ENCODE measurements around the gene CRTC1. TPM values are rescaled to one million over a fixed set of nuclear protein-coding genes. Genes with fewer than 3 reads are reported as not detected.

CRTC1 gene
- total RNA-seq, 4 donors from 2014 or later: 2.8 to 8.8 (median 3.7) TPM

DNA sequence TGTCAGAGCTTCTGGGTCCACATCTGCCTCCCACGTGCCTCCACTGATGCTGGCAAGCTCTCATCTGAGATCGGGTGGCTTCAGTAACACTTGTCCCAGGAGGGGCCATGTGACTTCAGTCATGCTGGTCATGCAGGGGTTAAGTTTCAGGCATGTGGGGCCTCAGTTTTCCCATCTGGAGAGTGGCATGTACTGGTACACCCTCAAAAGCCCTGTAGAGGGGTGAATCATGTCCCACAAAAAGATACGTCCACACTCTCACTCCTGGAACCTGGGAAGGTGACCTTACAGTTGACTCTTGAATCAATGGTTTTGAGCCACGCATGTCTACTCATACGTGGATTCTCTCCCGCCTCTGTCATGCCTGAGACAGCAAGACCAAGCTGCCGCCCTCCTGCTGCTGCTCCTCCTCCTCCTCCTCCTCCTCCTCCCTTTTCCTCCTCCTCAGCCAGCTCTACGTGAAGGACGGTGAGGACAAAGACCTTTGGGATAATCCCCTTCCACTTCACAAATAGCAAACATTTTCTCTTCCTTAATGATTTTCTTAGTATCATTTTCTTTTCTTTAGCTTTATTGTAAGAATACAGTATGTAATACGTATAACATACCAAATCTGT is 54.0 kb downstream of the CRTC1 start:
- Histone ChIP-seq H3K36me3 (no peaks in the 10 kb centered on the region), H3K4me1 (no peaks in the 10 kb centered on the region), H3K27ac (no peak overlapping the region), H3K27me3 (no peaks in the 10 kb centered on the region), H3K4me3 (no peak overlapping the region), H3K9me3 (no peaks in the 10 kb centered on the region)
- no peak for ATAC-seq
- in situ Hi-C loops (cut with MboI; ENCODE audit: low sequenced_read_pairs in 4 of 4): no loop called here
- DNase-seq: no peak
- intact Hi-C loops (cut with DNase I; ENCODE audit: low total_unique reads): no loop called here
- TF ChIP-seq, protein P1, sequence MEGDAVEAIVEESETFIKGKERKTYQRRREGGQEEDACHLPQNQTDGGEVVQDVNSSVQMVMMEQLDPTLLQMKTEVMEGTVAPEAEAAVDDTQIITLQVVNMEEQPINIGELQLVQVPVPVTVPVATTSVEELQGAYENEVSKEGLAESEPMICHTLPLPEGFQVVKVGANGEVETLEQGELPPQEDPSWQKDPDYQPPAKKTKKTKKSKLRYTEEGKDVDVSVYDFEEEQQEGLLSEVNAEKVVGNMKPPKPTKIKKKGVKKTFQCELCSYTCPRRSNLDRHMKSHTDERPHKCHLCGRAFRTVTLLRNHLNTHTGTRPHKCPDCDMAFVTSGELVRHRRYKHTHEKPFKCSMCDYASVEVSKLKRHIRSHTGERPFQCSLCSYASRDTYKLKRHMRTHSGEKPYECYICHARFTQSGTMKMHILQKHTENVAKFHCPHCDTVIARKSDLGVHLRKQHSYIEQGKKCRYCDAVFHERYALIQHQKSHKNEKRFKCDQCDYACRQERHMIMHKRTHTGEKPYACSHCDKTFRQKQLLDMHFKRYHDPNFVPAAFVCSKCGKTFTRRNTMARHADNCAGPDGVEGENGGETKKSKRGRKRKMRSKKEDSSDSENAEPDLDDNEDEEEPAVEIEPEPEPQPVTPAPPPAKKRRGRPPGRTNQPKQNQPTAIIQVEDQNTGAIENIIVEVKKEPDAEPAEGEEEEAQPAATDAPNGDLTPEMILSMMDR (IDR thresholded peaks at IDR 0.05 in 4 of 5, conservative IDR thresholded peaks at IDR 0.05 in 1 of 5): no peak
- no peak for TF ChIP-seq POLR2A (IDR thresholded peaks at IDR 0.05)

DNA sequence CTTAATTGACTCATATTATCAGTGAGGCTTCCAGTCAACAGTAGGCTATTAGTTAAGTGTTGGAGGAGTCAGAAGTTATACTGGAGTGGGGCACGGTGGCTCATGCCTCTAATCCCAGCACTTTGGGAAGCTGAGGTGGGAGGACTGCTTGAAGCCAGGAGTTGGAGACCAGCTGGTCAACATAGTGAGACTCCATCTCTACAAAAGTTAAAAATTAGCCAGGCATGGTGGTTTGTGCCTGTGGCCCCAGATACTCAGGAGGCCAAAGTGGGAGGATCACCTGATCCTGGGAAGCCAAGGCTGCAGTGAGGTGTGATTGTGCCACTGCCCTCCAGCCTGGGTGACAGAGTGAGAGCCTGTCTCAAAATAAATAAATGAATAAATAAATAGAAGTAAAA is 54.5 kb downstream of the CRTC1 start:
- DNase-seq: no peak
- in situ Hi-C loops (cut with MboI; ENCODE audit: low sequenced_read_pairs in 4 of 4): no loop called here
- no peaks in the 10 kb centered on the region for H3K27me3 ChIP-seq
- H3K36me3 ChIP-seq: no peaks in the 10 kb centered on the region
- no peaks in the 10 kb centered on the region for H3K9me3 ChIP-seq
- ATAC-seq: no peak
- no peak overlapping the region for H3K4me3 ChIP-seq
- H3K27ac ChIP-seq: no peak overlapping the region
- TF ChIP-seq, protein P1 (IDR thresholded peaks at IDR 0.05 in 4 of 5, conservative IDR thresholded peaks at IDR 0.05 in 1 of 5): no peak
- TF ChIP-seq POLR2A (IDR thresholded peaks at IDR 0.05): no peak
- intact Hi-C loops (cut with DNase I; ENCODE audit: low total_unique reads): no loop called here
- H3K4me1 ChIP-seq: no peaks in the 10 kb centered on the region

DNA sequence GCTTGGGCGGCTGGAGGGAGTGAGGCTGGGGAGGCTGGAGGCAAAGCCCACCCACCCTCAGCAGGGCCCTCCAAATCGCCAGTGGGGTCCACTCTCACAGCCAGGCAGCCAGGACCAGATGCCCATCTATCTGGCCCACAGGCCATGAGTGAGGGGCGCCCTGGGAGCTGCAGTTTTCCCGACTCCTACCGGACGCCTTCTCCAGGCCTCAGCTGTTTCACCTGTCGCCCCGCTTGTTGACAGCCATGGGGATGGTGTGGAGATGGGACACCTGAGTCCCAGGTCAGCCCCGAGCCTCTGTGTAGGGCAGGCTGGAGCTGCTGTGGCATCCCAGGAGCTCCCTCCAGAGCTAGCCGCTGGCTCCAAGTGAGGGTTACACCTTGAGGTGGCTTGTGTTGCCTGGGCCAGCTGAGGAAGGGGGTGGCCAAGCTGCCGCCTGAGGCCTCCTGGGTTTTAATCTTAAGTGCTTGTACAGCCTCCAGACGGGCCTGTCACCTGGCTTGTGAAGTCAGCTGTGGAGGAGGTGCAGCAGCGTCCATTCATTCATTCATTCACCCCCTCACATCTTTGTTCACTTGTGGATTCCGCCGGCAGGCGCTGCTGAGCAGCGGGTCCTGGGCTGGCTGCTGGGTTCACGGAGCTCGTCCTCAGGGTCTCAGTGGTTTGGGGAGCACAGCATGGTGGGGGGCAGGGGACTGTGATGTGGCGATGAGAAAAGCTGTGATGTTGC is 55.6 kb downstream of the CRTC1 start:
- Histone ChIP-seq H3K4me1 (no peaks in the 10 kb centered on the region), H3K4me3 (no peak overlapping the region), H3K27me3 (no peaks in the 10 kb centered on the region), H3K27ac (no peak overlapping the region), H3K36me3 (no peaks in the 10 kb centered on the region), H3K9me3 (no peaks in the 10 kb centered on the region)
- no peak for TF ChIP-seq POLR2A (IDR thresholded peaks at IDR 0.05)
- TF ChIP-seq, protein P1 (IDR thresholded peaks at IDR 0.05 in 4 of 5, conservative IDR thresholded peaks at IDR 0.05 in 1 of 5): no peak
- in situ Hi-C loops (cut with MboI; ENCODE audit: low sequenced_read_pairs in 4 of 4) (no loop called here), intact Hi-C loops (cut with DNase I; ENCODE audit: low total_unique reads) (no loop called here)
- DNase-seq (no peak), ATAC-seq (no peak)

DNA sequence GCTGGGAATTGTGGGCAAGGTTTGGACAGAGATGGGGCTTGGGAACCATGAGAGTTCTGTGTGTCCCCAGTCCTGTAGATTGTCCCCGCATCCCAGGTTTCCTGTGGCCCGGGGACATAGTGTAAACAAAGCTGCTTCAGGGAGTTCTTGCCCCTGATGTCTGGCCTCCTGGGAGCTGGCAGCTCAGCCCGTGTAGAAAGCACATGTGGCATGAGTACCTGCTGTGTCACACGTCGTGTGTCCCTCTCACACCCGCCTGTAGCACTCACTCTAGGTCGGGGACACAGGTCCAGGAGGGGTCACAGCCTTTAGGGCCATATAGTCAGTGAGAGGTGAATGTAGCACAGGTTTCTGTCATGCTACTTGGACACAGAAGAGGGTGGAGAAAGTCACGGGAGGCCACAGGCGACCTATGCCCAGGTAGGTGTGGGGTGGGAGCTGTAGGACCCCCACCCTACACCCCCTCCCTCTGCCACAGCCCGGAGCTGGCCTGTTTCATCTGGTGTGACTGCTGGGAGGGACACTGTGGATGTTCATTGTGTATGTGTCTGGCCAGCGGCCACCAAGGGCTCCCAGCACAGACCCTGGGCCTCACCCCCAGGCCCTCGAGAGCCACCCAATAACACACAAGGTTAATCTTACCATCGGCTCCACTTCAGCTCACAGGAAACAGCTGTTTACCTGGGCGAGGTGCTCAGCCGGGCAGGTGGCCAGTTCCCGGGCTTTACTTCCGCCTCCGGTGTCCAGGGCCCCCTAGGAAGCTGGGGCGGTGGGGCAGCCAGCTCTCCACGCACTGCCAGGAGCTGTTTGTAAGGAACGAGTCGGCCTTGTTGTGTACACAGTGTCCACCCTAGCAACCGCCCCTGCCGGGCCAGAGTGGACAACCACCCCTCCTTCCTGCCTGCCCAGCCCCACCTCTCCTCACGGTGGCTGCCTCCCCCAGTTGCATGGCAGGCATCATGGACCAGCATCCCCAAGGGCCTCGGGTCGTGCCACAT is 57.9 kb downstream of the CRTC1 start:
- H3K4me3 ChIP-seq: no peak overlapping the region
- H3K36me3 ChIP-seq: no peaks in the 10 kb centered on the region
- DNase-seq (no peak), ATAC-seq (no peak)
- no peak overlapping the region for H3K27ac ChIP-seq
- no peaks in the 10 kb centered on the region for H3K27me3 ChIP-seq
- TF ChIP-seq, protein P1 (IDR thresholded peaks at IDR 0.05 in 4 of 5, conservative IDR thresholded peaks at IDR 0.05 in 1 of 5): no peak
- TF ChIP-seq POLR2A (IDR thresholded peaks at IDR 0.05): no peak
- no peaks in the 10 kb centered on the region for H3K4me1 ChIP-seq
- in situ Hi-C loops (cut with MboI; ENCODE audit: low sequenced_read_pairs in 4 of 4) (no loop called here), intact Hi-C loops (cut with DNase I; ENCODE audit: low total_unique reads) (no loop called here)
- no peaks in the 10 kb centered on the region for H3K9me3 ChIP-seq
